Inflammatory macrophage treated with lipopolysaccharide for 1 hour (primary cell): Measurements from ENCODE around the gene MPDZ.

Experiments
- DNase-seq, 2 donors: peaks; one replicate each; pipeline ENCODE4 v3.0.0-alpha.2; 2020 to 2022

MPDZ gene

DNA sequence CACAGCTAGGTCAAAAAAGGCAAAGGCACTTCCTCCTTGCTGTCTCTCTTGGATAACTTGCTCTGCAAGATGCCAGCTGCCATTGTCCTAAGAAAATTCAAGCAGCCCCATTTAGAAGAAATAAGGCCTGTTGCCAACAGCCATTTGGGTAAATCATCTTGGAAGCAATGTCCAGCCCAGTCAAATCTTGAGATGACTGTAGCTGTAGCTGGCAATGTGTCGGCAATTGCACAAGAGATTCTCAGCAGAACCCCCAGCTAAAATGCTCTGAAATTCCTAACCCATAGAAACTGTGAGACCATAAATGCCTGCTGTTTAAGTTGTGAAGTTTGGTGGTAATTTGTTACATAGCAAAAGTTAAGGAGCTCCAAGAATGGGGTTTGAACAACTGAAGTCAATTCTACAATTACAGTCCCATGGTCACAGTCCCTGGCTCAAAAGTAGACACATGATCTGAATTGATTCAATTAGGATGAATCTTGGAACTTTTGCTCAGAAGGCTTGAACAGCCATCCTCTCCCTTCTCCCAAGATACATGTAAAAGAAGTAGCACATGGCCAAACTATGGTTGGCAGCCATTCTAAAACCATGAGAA lies 151.1 kb downstream of the MPDZ start:
- no peak for DNase-seq

DNA sequence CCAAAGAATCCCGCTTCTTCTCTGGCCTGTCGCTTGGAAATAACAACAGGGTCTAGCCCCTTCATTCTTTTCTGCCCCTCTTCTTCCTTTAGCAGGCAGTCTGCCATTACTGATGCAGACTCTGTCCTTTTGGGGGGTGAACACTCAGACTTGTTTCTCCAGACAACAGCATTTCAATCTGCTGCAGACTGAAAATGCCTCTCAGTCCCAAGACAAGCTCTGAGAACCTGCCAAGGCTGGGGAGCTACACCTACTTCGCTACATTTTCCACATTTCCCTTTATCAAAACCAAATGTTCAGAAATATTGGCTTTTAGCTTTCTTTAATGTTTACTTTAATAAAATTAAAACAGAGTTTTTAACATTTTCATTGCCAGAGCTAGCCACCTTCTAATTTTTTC lies 152.4 kb downstream of the MPDZ start:
- DNase-seq, result no peak

DNA sequence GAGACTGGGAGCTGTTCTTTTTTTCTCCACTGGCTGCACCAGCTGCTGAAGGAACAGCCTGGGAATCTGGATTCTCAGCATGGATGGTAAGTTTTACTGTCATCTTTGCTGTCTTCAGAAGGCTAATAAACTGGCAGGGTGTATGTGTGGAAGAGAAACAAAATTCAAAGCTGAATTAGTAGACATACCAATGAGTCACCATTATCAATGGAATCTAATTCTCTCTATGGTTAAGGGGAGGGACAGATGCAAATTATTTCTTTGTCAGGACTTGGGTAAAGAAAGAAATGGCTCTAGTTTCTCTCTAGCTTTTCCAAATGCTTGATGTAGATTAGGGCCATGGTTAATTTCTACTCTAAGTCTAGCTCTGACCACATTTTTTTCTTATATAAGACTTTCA lies 154.2 kb downstream of the MPDZ start:
- DNase-seq, result no peak

DNA sequence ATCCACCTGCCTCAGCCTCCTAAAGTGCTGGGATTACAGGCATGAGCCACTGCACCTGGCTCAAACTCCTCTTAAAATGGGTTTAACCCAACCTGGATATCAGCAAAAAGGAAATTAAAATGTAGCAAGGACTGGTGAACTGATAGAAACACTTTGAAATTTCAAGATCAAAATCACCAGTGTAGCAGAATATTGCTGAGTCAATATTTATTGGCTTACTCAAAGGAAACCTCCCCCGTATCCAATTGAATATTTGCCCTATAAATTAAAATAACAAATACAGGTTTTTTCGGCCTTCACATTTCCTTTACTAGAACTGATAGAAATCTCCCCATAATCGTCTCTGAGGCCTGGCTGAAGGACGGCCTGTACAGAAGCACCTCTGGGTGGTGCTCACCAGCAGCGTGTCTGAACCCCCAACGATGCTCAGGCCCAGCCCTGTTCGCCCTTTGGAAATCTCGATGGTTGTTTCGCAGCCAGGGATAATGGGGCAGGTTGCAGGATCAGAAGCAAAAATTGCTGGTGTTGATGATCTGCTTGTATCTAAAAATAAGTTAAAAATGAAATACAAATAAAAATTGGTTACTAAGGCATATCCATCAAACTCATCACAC lies 156.6 kb downstream of the MPDZ start:
- DNase-seq, result no peak

DNA sequence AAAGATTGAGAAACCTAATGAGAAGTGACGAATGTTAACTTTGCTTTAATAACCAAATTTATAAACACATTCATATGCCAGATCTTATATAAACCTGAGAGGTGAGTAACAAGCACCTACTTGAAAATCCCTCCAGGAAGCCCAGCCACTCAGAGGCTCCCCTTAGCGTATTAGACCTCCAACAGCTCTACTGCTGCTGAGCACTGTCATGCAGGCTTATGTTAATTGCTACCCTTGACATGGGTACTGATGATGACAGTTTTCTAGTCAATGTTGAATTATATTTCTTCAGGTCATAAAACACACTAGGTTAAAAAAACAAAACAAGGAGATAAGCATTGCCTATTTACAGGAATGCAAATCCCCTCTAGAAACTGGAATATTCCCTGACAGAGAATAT lies 161.2 kb downstream of the MPDZ start:
- no peak for DNase-seq

DNA sequence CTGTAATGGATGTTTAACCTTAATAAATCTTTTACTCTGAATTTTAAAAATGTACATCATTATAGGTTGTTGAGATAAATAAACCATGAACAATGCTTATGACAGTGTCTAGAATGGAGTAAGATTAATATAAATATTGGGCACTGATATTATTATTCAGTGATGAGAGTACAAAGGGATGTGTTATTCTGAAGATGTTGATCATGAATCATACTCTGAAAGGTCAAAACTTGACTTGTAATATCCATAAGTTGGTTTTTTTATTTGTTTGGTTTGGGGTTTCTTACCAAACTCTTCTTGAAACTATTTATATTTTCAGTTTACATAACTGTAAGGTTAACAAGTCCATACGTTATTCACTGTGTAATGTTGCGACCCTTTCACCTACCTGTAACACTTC lies 163.2 kb downstream of the MPDZ start:
- no peak for DNase-seq

DNA sequence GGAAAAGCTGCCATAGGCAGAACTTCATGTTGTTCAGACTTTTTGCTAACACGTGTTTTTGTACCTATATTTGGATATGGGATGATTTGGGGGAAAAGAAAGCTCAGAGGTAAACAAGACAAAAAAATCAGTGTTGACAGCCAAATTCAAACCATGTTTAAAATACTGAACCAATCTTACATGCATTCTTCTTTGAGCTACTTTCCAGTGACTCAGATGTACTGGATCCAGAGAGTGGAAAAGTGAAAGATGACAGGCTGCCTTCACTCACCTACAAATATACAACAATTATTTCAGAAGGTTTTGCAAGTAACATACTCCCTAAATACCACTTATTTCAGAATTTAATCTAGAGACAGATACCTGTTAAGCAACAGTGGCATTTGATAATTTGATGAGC lies 165.7 kb downstream of the MPDZ start:
- DNase-seq, result no peak

DNA sequence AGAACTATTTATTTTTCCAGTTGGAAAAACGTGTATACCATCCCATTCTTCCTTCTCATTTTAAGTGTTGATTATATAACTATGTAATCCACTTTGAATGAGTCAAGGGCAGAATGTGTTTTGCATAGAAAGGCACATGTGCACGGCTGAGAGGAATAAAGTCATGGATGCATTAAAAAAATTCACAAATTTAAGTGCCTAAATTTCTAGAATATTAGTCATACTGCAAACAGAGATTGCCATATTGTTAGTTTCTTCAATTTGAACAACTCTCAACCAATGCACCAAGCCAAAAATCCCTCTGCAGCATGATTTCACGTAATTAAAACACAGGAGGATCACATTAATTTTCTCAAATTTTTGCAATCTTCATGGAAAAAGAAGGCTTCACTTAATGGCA lies 166.3 kb downstream of the MPDZ start:
- DNase-seq, result no peak

DNA sequence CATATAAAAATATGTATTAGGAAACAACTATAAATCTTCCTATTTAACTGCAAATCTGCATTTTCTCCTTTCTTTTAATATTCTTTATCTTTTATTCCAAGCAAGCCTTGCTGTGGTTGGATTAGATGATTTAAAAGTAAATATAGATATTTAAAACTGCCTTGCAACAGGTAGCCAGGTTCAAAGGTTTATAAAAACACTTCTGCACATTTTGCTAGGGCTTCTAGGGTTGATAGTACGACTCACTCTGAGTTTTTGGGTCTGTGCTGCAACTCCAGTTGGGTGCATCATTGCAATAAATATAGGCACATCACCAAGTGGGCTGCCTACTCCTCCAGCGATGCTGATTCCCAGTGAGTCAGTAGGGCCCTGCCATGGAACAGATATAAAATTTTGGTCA lies 167.7 kb downstream of the MPDZ start:
- no peak for DNase-seq

DNA sequence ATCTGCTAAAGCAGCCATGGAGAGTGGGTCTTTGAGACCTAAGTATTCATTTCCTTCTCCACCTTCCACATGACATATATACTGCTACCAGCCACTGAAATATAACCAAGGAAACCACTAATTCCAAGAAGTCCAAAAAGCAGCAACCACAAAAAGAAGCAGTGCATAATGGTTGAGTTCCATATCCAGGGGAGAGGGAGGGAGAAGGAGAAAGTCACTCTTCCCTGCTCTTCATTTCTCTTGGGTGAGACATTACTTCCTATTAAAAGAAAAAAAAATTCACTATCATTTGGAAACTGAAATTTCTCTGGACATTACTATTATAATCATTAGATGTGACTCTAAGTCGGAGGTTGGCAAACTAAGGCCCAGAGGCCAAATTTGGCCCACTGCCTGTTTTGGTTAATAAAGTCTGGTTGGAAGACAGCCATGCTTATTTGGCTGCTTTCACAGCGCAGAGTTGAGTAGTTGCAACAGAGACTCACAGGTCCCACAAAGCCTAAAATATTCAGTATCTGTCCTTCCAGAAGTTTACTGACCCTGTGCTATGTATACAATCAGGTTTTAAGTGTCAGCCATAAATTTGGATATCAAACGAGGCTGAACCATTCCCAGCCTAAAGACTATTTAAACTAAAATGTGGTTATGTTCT lies 168.6 kb downstream of the MPDZ start:
- no peak for DNase-seq

DNA sequence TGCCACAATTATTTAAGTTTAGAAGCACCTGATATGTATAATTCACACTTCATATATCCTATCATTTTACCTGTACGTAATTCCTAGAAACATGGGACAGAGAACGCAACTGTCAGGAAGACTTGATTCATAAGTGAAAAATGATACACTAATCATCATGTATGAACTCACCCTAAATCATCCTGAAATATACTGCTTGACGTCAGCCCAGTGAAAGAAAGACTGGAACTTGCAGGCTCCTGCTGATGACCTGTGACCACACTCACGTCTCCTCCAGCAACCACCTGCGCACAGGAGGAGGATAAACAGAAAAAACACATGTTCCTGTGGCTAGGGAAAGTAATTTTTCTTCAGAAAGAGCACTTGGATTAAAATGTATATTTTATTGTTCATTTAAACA lies 169.7 kb downstream of the MPDZ start:
- DNase-seq, result no peak

DNA sequence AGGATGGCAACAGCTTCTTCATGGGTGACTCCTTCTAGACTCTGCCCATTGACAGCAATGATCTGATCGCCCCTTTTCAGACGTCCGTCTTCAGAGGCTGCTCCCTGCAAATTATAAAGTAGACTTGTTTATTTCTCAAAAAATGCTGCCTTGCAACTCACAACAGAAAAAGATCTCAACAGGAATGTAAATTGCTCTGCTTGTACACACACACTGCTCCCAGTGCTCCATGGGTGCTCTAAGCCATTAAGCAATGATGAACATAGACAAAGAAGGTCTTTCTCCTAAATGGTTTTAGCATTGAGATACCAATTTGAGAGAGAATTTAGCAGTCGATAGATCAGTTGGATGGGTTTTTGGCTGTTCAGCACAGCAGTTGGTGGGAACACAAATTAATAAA lies 172.5 kb downstream of the MPDZ start:
- DNase-seq, result no peak

DNA sequence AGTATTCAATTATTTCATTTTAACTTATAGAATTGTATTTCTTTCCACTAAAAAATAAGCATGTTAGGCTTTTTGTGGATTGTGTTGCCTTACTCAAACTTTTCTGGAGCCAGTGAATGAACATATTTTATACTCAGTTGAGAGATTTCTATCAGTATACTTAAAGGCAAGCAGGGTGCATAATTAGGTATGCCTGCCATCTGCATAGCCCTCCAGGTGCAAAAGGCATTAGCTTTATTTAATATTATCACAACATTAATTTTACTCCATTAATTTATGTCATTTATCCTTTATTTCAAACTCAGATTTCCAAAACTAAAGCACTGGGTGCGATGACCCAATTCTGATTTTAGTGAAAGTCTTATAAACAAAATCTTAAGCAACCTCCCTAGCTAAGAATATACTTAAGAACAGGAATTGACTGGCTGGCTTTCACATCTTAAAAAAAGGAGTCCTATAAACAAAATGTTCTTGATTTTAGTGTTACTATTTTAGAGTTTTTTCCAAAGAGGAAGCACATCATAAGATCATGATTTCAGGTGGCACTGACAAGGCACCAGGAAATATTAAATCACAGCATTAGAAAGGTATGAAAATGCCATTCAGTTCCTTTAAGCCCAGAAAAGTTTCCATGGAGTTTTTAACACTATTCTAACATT lies 178.4 kb downstream of the MPDZ start:
- DNase-seq, result no peak

DNA sequence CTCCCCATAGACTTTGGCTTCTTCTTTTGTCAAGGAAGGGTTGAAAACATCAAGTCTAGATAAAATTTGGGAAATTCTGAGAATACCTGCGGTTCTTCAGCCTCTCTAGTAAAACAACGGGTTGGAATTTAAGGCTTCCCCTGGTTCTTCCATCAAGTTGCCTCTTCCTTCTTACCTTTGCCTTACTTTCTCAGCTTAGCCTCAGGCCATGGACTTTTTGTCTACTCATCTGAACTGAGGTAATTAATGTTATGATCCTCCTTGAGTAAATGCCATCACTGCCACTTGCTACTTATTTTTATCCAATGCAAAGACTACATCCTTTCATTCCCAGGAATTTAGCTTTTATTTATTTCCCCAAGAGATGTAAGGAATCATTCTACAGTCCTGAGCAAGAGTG lies 184.4 kb downstream of the MPDZ start:
- DNase-seq, result no peak

DNA sequence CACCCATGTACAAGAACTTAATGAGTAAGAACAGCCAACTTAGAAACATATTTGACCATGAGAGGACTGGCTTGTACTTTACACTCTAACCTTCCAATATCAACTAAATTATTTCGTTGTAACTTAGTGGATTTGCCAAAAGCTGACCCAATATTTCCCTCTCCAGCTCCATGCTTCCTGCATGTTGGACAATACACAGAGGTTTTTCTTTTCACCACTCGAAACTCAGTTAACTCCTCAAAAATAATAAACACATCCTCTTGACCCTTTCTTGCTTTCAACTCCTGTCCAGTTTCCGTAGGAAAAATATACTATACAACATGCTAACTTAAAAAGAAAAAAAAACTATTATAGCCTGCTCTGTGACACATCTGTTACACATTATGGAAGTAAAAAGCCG lies 188.9 kb downstream of the MPDZ start:
- no peak for DNase-seq

DNA sequence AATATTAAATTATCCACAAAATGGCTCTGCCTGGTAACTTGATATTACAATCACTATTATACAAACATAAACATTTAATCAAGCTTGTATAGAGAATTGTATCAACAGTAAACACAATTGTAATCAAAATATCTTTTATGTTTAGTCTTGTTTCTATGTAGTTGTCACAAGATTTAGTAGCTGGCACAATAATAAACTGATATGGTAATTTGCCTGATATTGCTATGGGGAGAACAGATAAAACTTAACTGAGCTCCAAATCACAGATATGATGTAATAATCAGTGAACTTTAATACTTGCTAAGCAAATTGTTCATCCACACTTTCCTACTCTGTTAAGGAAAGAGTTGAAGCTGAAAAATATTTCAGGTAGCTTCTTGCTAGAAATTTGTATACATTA lies 189.8 kb downstream of the MPDZ start:
- DNase-seq, result no peak

DNA sequence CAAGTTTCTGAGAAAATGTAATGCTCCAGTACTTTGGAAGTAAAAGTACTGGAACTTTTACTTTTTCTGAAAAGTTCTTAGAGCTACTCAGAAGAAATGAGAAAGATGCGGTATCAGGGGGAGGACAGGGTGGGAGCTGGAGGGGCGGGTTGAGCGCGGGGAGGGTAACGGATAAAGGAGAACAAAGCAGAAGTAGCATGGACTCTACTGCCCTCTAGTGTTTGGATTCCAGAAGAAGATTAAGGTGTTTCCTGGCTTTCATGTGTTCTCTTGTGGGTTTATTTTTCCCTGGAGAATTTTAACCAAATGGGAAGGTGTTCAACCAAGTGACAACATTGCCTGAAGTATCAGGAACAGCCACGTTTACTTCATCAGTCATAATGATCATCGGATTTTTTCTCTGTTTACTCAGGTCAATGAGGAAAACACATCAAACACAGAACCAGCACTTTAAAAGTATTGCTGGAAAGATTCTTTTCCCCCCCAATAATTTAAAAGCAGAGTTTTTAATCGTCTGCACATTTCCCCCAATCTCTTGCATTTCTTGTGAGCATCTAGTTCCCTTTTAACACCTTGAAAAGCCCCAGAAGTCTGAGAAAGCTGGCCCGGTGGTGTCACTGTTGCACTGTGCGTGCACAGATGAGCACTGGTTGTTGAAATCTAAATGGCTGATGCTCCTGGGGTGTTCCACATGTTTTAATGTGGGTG lies 190.6 kb downstream of the MPDZ start:
- DNase-seq, result peak; percentile 7 to 48

DNA sequence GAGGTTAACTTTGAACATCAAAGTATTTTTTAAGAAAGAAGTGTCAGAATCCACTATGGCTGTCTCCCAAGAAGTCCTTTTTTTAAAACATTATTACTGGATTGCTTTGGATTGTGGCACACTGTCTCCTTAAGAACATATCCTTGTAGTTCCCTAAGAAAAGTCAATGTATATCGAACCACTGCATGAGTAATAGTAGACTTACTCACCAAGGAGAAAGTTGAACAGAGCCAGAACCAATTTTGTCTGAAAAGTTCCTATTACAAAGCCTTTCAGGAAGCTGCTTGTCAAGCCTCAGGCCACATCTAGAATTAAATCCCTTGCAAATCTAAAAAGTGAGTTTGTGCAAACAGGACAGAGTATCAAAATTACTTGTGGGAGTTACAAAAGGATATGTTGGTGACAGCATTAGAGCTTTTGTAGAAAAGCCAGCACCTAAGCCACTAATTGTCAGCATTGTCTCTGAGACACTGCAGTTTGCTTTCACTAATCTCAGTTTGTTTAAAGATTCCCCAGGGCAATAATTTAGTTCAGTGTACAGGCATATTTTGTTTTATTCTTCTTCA lies 195.4 kb downstream of the MPDZ start:
- no peak for DNase-seq

DNA sequence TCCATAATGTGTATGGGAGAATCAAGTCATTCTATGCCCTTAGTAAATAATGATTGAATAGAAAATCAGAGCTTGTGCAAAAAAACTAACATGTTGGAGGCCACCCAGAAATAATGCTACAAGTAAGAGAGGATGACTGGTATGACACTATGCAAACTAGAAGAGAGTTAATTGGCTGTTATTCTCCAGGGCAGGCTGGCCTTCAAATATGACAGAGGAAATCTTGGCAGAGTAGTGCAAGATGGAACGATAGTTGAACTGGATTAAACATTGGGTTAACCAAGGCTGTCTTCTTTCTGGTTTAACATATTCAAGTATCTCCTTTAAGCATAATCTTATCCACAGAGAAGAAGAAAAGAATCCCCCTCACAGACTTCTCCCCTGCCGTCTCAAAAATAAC lies 196.1 kb downstream of the MPDZ start:
- DNase-seq, result no peak

DNA sequence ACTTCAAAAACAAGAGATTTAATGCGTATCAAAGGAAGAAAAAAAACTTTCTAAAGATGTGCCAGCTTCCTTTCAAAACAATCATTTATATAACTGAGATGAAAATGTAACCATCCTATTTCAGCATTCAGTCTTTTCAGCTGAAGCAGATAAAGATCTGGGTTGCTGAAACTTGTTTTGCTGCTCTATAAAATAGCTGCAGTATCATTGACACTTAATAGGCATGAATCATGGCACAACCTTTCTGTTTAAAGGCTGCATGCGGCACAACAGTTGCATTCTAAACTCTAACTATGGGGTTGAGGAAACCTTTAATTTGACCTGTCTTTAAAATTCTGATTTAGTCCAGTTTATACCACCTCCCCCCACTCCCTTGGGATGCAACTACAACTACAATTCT lies 196.7 kb downstream of the MPDZ start:
- no peak for DNase-seq

DNA sequence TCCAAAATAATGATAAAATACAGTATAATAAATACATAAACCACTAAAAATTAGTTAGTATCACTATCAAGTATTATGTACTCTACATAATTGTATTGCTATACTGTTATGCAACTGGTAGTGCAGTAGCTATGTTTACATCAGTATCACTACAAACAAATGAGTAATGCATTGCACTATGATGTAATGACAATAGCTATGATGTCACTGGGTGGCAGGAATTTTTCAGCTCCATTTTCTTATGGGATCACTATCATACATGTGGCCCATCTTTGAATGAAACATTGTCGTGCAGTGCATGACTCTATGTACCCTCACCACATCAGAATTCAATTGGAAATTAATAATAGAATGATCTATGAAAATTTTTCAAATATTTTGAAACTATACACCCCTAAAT lies 201.3 kb downstream of the MPDZ start:
- no peak for DNase-seq

DNA sequence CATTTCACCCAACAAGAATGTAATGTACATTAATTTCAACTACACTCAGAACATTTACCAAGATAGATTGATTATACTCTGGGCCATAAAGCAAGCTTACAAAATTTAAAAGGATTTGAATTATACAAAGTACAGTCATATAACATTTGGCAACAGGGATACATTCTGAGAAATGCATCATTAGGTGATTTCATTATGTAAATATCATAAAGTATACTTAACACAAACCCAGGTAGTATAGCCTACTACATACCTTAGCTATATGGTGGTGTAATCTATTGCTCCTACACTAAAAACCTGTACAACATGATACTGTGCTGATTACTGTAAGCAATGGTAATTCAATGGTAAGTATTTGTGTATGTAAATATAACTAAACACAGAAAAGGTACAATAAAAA lies 202.9 kb downstream of the MPDZ start:
- DNase-seq, result no peak

DNA sequence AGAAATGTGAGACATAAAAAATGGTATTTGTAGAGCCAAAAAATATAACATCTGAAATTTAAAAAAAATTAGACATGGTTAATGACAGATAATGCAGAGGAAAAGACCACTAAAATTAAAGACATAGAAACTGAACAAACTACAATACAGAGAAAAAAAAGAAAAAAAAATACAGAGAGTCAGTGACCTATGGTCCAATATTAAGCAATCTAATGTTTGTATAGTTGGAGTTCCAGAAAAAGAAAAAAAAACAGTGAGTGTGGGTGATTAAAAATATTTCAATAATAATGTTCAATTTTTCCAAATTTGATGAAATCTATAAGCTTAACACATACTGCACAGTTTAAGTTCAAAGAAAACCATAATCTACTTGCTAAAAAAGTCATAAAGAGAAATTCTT lies 207.6 kb downstream of the MPDZ start:
- DNase-seq, result no peak
